Thyroid gland (tissue), 4 donors: ENCODE results near the gene ZMIZ1.

Experiments
- POLR2A ChIP-seq, 2 donors: fragments of 450-650 bp; IDR thresholded peaks; one replicate each; pipeline ENCODE4 v1.6.1; 2017; ENCODE audit warnings: antibody characterized with exemption in 2 of 2, mild to moderate bottlenecking in 2 of 2, moderate library complexity in 1 of 2
- TF ChIP-seq, protein P1 (sequence below), 6 experiments: fragments of 200-600 bp in 3 of 6; fragments of 450-650 bp in 3 of 6; sonication (generic) in 3 of 6; IDR thresholded peaks; one replicate each; pipeline ENCODE4 v1.5.1; 2016 to 2019; ENCODE audit warnings: antibody characterized with exemption in 6 of 6, mild to moderate bottlenecking in 2 of 6, inconsistent platforms in 1 of 6, moderate library complexity in 1 of 6

DNA sequence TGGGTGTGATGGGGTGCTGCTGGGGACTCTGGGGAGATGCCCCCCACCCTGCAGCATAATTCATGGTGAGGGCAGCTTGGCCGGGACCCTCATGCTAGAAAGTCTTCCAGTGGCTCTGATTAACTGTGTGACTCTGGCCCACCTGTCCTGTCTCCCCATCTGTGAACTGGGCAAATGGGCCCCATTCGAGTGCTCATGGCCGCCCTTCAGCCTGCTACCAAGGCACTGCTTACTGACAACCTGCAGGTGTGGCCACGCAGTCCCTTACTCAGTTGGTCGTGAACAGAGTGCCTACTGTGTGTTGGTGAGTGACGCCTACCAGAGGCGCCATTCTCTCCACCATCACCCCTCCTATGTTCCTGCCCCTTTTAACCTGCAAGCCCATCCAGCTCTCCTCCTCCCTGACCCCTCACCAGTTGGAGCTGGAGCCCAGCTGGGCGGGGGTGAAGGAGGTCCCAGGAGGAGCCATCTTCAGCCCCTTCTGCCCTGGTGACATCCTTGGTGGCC, 109.4 kb downstream of the ZMIZ1 start:
- TF ChIP-seq, protein P1, sequence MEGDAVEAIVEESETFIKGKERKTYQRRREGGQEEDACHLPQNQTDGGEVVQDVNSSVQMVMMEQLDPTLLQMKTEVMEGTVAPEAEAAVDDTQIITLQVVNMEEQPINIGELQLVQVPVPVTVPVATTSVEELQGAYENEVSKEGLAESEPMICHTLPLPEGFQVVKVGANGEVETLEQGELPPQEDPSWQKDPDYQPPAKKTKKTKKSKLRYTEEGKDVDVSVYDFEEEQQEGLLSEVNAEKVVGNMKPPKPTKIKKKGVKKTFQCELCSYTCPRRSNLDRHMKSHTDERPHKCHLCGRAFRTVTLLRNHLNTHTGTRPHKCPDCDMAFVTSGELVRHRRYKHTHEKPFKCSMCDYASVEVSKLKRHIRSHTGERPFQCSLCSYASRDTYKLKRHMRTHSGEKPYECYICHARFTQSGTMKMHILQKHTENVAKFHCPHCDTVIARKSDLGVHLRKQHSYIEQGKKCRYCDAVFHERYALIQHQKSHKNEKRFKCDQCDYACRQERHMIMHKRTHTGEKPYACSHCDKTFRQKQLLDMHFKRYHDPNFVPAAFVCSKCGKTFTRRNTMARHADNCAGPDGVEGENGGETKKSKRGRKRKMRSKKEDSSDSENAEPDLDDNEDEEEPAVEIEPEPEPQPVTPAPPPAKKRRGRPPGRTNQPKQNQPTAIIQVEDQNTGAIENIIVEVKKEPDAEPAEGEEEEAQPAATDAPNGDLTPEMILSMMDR (IDR thresholded peaks at IDR 0.05), result no peak
- no peak for TF ChIP-seq POLR2A (IDR thresholded peaks at IDR 0.05)
